ENCODE results near the gene OTUD4. TPM values are rescaled to one million over a fixed set of nuclear protein-coding genes. Genes with fewer than 3 reads are reported as not detected.

OTUD4 gene
- total and polyA plus RNA-seq, 4 donors: 5.6 to 48.7 (median 22.8) TPM

GRCh38 chr4:145097821-145098674 is 82.3 kb downstream of the OTUD4 start, which contains the start of the genes ABCE1 and ANAPC10:
TSS of gene ABCE1 (plus strand) at chr4:145098311. CDS start at chr4:145104413, 6,102 bp downstream.
TSS of gene ANAPC10 (minus strand) at chr4:145098196. CDS start at chr4:145096099, 2,097 bp downstream.
- WGBS, 2 donors: 0% methylated on average over 67 of the region's 67 CpGs
- intact Hi-C loops (cut with DNase I): loop anchor here in 1 of 2 donors (10.0 kb wide), 2 partner anchors 387 to 923 kb away; partner anchors contain the start of gene SMAD1
- no peaks in the 10 kb centered on the region for H3K27me3 ChIP-seq (ENCODE audit: control insufficient read depth in 1 of 2, insufficient read depth in 2 of 2, low read length in 1 of 2)
- DNase-seq (peak; percentile 97 to 98), ATAC-seq (ENCODE audit: low FRiP score) (peak; percentile 99)
- H3K9me3 ChIP-seq (ENCODE audit: control insufficient read depth, low read length): no peaks in the 10 kb centered on the region
- peaks cover under 1 to 4% of the 10 kb centered on the region in 2 donors for H3K36me3 ChIP-seq (ENCODE audit: control insufficient read depth in 1 of 2, insufficient read depth in 2 of 2, low read length in 1 of 2)
- peak within 1 kb of the TSS; percentile 64 to 79 for H3K4me3 ChIP-seq (ENCODE audit: low read length in 2 of 2)
- H3K4me1 ChIP-seq (ENCODE audit: control insufficient read depth in 1 of 2, insufficient read depth in 2 of 2, low read length in 2 of 2): peaks cover 2% of the 10 kb centered on the region in 2 donors
- peak within 1 kb of the TSS; percentile 73 to 76 for H3K27ac ChIP-seq (ENCODE audit: low read depth in 1 of 2, low read length in 2 of 2)

- peaks cover 2 to 4% of the 10 kb centered on the region in 2 donors for H3K4me1 ChIP-seq (ENCODE audit: control insufficient read depth in 1 of 2, insufficient read depth in 2 of 2, low read length in 2 of 2)
- intact Hi-C loops (cut with DNase I): loop anchor here in 1 of 2 donors (10.0 kb wide), 2 partner anchors 387 to 923 kb away; partner anchors contain the start of gene SMAD1
These were observed 83.0 kb downstream of the OTUD4 start for GRCh38 chr4:145097331-145097820.

GRCh38 chr4:145093638-145094037 is 86.8 kb downstream of the OTUD4 start:
- no peak for DNase-seq
- Histone ChIP-seq H3K9me3 (ENCODE audit: control insufficient read depth, low read length) (no peaks in the 10 kb centered on the region), H3K4me1 (ENCODE audit: control insufficient read depth in 1 of 2, insufficient read depth in 2 of 2, low read length in 2 of 2) (peaks cover 0 to 2% of the 10 kb centered on the region in 2 donors), H3K27me3 (ENCODE audit: control insufficient read depth in 1 of 2, insufficient read depth in 2 of 2, low read length in 1 of 2) (no peaks in the 10 kb centered on the region), H3K4me3 (ENCODE audit: low read length in 2 of 2) (no peak overlapping the region), H3K36me3 (ENCODE audit: control insufficient read depth in 1 of 2, insufficient read depth in 2 of 2, low read length in 1 of 2) (peaks cover 3 to 7% of the 10 kb centered on the region in 2 donors), H3K27ac (ENCODE audit: low read depth in 1 of 2, low read length in 2 of 2) (no peak overlapping the region)
- intact Hi-C loops (cut with DNase I): loop anchor here in 1 of 2 donors (10.0 kb wide), 2 partner anchors 391 to 919 kb away; partner anchors contain the start of gene SMAD1
- ATAC-seq (ENCODE audit: low FRiP score): no peak
- WGBS, 2 donors: 96 to 98% methylated on average over 2 of the region's 2 CpGs

More at GRCh38 chr4:145097331-145097820, 83.0 kb downstream of the OTUD4 start:
- Histone ChIP-seq H3K27ac (ENCODE audit: low read depth in 1 of 2, low read length in 2 of 2) (peak overlapping the region; percentile 49 to 76), H3K27me3 (ENCODE audit: control insufficient read depth in 1 of 2, insufficient read depth in 2 of 2, low read length in 1 of 2) (no peaks in the 10 kb centered on the region), H3K36me3 (ENCODE audit: control insufficient read depth in 1 of 2, insufficient read depth in 2 of 2, low read length in 1 of 2) (peaks cover 3 to 4% of the 10 kb centered on the region in 2 donors), H3K9me3 (ENCODE audit: control insufficient read depth, low read length) (no peaks in the 10 kb centered on the region), H3K4me3 (ENCODE audit: low read length in 2 of 2) (peak overlapping the region; percentile 64 to 77)
- ATAC-seq (ENCODE audit: low FRiP score) (no peak), DNase-seq (no peak)
- 6 to 7% methylated on average over 10 of the region's 10 CpGs for WGBS, 2 donors

- Histone ChIP-seq H3K9me3 (ENCODE audit: control insufficient read depth, low read length) (no peaks in the 10 kb centered on the region), H3K4me3 (ENCODE audit: low read length in 2 of 2) (no peak overlapping the region), H3K27ac (ENCODE audit: low read depth in 1 of 2, low read length in 2 of 2) (no peak overlapping the region), H3K36me3 (ENCODE audit: control insufficient read depth in 1 of 2, insufficient read depth in 2 of 2, low read length in 1 of 2) (peaks cover 3 to 7% of the 10 kb centered on the region in 2 donors), H3K4me1 (ENCODE audit: control insufficient read depth in 1 of 2, insufficient read depth in 2 of 2, low read length in 2 of 2) (peaks cover 0 to 2% of the 10 kb centered on the region in 2 donors), H3K27me3 (ENCODE audit: control insufficient read depth in 1 of 2, insufficient read depth in 2 of 2, low read length in 1 of 2) (no peaks in the 10 kb centered on the region)
- 91 to 93% methylated on average over 1 of the region's 1 CpG for WGBS, 2 donors
- DNase-seq (no peak), ATAC-seq (ENCODE audit: low FRiP score) (no peak)
- intact Hi-C loops (cut with DNase I): loop anchor here in 1 of 2 donors (10.0 kb wide), 2 partner anchors 394 to 916 kb away; partner anchors contain the start of gene SMAD1
These were observed 90.0 kb downstream of the OTUD4 start for GRCh38 chr4:145090380-145090779.

- 96% methylated on average over 1 of the region's 1 CpG for WGBS, 2 donors
- intact Hi-C loops (cut with DNase I): no loop called here
- Histone ChIP-seq H3K36me3 (ENCODE audit: control insufficient read depth in 1 of 2, insufficient read depth in 2 of 2, low read length in 1 of 2) (peaks cover 0 to 2% of the 10 kb centered on the region in 2 donors), H3K4me3 (ENCODE audit: low read length in 2 of 2) (no peak overlapping the region), H3K27ac (ENCODE audit: low read depth in 1 of 2, low read length in 2 of 2) (no peak overlapping the region), H3K4me1 (ENCODE audit: control insufficient read depth in 1 of 2, insufficient read depth in 2 of 2, low read length in 2 of 2) (no peaks in the 10 kb centered on the region), H3K9me3 (ENCODE audit: control insufficient read depth, low read length) (no peaks in the 10 kb centered on the region), H3K27me3 (ENCODE audit: control insufficient read depth in 1 of 2, insufficient read depth in 2 of 2, low read length in 1 of 2) (no peaks in the 10 kb centered on the region)
- ATAC-seq (ENCODE audit: low FRiP score) (no peak), DNase-seq (no peak)
These were observed 96.3 kb downstream of the OTUD4 start for GRCh38 chr4:145083891-145084605.

Other genes with a start within 250 kb of the OTUD4 start
- gene ANAPC10, start 82.4 kb downstream of the OTUD4 start, total RNA-seq: 10 to 100 TPM; 20.2 to 22.8 TPM
- 10 to 100 TPM; 12.9 to 18.7 TPM for gene ANAPC10, start 82.4 kb downstream of the OTUD4 start, polyA plus RNA-seq
- gene ABCE1, start 82.3 kb downstream of the OTUD4 start, total RNA-seq: 10 to 100 TPM; 39.2 to 43.9 TPM
- gene ABCE1, start 82.3 kb downstream of the OTUD4 start, polyA plus RNA-seq: 10 to 100 TPM; 12.8 to 21.4 TPM

Measured in aorta (tissue), 5 donors.